Measurements from ENCODE around the gene BCAS3.

GRCh38 chr17:60680754-60681153, 3.1 kb downstream of the BCAS3 start:
- TF ChIP-seq, protein P1, sequence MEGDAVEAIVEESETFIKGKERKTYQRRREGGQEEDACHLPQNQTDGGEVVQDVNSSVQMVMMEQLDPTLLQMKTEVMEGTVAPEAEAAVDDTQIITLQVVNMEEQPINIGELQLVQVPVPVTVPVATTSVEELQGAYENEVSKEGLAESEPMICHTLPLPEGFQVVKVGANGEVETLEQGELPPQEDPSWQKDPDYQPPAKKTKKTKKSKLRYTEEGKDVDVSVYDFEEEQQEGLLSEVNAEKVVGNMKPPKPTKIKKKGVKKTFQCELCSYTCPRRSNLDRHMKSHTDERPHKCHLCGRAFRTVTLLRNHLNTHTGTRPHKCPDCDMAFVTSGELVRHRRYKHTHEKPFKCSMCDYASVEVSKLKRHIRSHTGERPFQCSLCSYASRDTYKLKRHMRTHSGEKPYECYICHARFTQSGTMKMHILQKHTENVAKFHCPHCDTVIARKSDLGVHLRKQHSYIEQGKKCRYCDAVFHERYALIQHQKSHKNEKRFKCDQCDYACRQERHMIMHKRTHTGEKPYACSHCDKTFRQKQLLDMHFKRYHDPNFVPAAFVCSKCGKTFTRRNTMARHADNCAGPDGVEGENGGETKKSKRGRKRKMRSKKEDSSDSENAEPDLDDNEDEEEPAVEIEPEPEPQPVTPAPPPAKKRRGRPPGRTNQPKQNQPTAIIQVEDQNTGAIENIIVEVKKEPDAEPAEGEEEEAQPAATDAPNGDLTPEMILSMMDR (IDR thresholded peaks at IDR 0.05; ENCODE audit: insufficient read depth, low read depth, low read length) = no peak
- TF ChIP-seq EZH2 (IDR thresholded peaks at IDR 0.05; ENCODE audit: insufficient read depth, low read length) = no peak
